NCI-H1930 (cell line): ENCODE results near the gene PGAP6.
"Not testable (repeated sequence)": the region's sequence is repeated elsewhere in the genome, so short reads cannot be mapped to it uniquely, and the experiment has no call there.

Experiments
- DNase-seq, 2 experiments: peaks; one replicate each; lab custom pipeline; 2025; lab: John Stamatoyannopoulos, UW

Gene PGAP6

DNA sequence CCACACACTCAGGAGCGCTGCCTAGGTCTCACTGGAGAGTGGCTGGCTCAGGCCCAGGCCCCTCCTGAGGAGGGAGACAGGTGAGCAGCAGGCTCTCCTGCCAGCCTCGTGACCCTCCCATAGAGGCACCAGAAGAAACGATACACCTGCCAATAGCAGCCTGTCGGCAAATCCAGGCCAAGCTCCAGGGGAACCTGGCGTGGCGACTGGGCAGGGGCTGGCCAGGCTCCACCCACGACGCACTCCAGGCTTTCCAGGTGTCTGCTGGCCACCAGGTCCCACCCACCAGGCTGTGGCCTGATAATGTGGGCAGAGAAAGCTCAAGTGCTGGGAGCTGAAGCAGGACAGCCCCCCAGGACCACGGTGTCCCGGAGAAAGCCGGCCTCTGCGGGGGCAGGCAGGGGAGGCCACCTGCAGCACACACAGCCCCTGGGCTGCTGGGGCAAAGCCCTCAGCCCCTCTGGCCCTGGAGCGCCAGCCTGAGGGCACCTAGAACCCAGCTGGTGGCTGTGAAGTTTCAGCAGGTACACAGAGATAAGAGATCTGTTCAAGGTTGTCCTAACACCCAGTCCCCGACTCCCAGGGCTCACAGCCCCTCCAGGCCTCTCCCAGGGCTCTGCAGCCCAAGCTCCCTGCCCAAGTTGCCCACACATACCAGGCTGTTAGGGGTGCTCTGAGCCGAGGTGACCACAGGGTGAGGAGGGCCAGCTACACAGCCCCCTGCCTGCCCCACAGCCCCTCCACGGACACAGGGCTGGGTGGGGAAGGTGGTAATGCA, 2.4 kb downstream of the PGAP6 start:
- no peak for DNase-seq

DNA sequence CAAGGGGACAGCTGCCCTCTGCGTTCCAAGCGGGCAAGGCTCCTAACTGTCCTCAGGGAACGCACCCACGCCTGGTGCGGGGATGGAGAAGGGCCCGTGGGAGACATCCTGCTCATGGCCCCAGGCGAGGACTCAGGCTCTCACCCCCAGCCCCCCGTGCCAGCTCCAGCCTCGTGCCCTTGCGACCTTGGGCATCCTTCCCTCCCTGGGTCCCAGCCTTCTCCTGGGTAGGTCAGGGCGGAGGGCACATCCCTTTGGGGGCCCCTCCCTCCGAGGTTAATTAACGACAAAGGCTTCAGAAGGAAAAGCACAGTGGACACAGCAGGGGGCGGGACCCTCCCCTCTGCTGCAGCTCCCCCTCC, 3.0 kb downstream of the PGAP6 start:
- no peak for DNase-seq

DNA sequence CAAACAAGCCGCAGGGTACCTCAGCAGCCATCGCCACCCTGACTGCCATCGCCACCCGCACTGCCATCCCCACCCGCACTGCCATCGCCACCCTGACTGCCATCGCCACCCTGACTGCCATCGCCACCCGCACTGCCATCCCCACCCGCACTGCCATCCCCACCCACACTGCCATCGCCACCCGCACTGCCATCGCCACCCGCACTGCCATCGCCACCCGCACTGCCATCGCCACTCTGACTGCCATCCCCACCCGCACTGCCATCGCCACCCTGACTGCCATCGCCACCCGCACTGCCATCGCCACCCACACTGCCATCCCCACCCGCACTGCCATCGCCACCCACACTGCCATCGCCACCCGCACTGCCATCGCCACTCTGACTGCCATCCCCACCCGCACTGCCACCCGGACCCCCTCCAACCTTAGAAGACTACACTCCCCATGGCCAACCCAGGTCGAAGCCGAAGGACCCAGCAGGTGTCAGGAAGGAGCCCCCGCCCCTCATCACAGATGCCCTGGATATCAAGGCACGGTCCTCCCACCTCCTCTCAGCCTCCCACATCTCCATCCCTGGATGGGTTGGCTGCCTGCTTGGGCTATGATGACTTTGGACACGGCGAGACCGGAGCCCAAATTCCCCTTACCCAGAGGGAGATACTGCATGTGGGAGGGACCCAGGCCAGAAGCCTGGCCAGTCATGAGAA, 3.5 kb downstream of the PGAP6 start:
- DNase-seq, result not testable (repeated sequence)

DNA sequence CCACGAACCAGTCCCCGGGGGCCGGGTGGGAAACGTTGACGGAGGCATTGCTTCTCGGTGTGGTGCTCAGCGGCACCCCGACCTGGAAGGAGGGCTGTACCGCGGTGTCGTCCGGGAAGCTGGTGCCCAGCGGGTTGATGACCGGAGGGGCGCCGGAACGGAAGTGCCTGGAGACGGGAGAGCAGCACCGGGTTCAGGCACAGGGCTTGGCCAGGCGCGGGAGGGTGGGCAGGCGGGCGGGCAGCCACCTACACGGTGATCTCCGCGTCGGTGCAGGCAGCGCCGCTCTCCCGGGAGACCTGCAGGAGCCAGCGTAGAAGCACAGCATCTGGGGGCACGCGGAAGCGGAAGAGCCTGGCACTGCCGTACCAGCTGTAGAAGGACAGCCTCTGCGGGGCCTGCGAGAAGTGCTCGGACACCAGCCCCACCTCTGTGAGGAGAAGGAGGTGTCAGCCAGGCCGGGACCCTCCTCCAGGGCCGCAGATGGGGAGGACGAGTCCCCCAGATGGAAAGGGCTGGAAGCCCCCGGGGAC, 4.3 kb downstream of the PGAP6 start:
- DNase-seq, result no peak

DNA sequence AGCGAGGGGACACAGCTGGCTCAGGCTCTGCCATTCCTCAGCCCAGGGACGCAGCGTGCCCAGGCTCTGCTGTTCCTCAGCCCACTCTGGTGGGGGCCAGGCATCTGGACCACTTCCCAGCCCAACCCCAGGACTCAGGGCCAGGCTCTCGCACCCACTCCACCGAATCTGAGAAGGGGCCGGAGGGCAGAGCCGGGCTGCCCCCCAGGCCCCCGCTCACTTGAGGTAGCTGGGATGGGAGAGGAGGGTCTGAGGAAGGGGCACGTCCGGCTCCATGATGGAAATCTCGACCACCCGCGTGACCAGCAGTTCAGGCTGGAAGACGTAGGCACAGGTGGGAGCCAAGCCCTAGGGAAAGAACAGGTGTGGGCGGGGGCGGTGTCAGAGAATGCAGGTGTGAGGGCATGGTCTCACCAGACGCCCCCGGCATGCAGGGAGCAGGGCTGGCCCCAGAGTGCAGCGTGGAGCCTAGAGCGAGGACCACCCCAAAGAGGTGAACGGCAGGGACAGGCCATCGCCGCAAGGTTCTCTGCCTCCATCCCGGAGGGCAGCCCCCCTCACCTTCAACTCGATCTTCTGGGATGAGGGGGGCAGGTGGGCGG, 4.9 kb downstream of the PGAP6 start:
- DNase-seq, result no peak

DNA sequence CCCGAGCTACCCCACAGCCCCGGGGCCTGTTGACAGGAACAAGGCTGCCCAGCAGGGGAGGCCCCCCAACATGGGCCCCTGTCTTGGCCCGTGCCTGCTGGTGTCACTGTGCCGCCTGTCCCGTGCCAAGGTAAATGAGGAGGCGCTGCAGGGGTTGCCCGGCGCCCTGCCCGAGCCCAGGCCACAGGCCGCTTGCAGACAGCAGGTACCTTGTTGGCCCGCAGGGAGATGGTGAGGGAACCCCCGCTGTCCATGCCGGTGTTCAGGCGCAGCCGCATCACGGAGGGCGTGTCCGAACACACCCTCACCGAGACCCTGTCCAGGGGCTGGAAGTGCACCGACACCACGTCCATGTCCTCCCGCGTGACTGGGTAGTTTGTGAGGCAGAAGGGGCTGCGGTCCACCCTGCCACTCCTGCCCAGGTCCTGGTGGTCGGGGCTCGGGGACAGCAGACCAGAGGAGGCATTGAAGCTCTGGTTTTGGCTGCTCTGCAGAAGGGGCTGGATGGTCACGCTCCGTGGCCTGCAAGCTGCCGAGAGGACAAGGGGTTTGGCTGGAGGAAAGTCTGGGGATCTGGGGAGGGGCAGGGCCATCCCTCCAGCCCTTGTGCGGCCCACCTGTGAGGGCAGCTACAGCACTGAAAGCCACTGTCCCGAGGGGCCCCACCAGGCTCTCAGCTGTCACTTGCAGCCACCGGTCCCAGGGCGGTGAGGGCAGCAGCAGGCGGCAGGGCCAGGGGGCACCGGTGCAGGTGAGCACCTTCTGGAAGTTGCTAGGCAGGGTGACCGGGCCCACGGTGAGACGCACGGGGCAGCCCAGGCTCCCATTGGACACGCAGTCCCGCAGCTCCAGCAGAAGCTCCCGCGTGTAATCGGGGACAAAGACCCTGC, 5.6 kb downstream of the PGAP6 start:
- DNase-seq, result no peak

DNA sequence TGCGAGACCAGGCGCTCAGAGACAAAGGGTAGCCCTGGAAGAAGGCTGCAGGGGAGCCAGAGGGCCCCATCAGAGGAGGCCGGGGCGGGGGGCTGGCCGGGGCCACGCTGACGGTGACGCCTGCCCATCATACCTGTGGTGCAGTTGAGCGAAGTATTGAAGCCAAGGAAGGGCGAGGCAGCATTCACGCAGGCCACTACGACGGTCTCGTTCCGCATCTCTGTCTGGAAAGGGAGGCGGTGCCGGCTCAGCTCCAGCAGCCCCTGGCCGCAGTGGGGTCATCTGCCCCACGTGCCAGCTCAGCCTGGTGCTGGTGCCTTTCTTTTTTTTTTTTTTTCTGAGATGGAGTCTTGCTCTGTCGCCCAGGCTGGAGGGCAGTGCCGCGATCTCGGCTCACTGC, 6.6 kb downstream of the PGAP6 start:
- DNase-seq, result no peak

DNA sequence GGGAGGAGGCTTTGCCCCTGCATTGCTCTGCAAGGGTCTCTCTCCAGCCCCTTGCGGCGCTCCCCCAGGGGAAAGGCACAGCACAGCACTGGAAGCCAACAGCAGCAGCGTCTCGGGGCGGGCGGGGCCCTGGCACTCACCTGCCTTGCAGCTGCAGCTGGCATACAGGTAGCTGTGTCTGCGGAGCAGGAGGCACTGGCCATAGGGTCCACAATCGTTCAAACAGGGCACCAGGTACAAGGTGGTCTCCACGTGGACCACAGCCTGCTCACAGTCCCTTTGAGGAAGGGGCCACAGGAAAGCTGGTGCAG, 7.2 kb downstream of the PGAP6 start:
- no peak for DNase-seq

DNA sequence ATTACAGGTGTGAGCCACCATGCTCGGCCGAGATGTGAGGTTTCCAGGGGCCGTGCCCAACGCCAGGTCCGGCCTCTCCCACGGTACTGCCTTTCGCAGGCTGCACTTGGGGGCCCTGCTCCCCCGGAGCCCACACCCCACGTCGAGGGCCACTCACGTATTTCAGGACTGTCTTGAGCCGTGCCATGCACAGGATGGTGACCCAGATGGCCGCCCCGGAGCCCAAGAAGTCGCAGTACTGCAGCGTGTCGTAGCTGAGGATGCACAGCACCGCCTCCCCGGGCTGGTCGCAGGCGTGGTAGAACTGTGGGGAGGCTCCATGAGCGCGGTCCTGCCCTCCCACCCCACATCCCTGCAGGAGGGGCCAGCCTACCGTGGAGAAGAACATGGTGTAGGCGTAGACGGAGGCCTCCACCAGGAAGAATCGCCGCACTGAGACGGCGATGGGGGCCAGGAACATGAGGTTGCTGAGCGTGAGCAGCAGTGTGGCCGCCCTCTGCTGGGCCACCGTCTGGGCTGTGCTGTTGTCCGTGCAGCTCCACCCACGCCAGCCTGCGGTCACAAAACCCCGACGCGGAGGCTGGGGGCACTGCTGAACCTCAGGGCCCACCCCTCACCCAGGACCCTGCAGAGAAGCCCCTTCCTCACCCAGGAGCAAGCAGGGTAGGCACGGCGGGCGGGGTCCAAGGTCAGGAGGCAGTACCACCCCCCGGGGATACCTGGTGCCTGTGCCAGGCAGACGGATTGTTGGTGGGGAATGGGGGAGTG, 7.7 kb downstream of the PGAP6 start:
- no peak for DNase-seq

DNA sequence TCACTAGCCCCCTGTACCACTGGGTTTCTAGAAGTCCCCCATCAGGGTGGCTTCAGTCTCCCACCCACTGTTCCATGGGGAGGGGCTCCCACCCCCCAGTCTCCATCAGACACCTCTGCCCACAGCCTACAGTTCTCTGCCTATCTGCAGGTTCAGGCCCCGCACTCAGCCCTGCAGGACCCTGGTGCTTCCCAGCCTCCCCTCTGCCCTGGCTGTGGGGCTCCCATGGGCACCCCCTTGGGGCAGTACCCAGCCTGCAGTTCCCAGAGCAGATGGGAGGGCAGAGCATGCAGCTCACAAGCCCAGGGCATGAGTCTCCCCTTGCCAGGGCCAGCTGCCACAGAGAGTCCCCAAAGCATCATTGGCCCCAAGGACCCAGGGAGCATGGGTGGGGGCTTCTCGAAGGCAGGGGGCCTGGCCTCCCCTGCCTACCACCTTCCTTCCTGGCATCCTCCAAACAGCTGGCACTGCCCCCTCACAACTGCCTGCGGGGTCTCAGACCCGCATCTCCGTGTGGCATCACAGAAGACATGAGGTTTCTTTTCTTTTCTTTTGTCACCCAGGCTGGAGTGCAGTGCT, 8.7 kb downstream of the PGAP6 start:
- no peak for DNase-seq

DNA sequence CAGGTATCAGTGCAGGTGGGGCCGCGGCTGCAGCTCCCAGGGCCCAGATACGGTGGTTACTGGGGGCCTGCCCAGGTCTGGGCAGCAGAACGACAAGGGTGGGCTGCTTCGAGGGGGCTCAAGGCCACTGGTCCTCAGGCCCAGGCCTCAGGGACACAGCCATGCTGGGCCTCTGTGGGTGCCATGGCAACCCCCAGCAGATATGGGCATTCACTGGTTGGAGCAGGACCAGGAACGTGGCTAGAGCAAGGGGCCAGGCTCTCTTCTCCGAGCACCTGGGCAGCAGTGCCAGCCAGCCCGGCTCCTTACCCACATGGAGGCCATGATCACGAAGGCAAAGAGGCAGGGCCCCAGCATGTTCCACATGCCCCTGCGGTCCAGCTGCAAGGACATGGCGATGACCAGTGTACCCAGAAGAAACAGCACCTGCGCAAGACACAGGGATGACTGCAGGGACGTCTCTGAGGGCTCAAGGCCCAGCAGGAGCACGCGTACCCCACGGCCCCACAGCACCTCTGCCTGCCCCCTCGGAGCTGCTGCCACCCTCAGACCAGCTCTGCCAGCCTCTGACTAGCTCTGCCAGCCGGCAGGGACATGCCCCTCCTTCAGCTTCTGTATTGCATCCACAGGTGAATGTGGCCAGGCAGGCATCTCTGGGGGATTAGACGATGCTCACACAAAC, 9.3 kb downstream of the PGAP6 start:
- DNase-seq, result no peak

DNA sequence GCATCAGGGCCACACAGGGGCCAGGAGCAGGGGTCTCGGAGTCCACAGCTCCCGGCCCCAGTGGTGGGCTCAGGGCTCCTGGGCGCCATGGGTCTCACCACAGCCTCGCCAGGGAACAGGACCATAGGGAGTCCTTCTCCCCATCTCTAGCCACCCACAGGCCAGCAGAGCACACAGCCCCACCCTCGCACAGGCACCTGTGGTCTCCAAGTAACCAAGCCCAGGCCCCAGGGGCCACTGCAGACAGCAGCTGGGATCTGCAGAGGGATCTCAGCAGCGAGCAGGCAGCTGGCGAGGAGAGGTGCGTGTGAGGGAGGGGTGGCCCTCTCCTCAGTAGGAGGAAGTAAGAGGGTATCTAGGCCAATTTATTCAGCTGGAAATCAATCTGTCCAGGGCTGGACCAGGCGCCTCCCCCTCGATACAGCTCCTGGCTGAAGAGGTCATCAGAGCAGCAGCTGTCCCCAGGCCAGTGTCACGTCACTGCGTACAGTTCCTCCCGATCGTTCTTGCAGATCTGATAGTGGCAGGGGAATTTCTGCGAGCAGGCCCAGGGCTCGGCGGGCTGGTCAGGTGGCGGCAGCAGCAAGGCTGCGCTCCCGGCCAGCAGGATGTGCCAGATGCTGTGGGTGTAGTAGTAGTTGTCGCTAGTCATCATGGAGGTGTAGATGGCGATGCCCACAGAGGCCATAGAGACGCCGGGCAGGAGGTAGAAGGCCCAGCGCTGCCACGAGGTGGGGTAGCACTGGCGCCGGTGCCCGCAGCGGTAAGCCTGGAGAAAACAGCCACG, 10.1 kb downstream of the PGAP6 start:
- DNase-seq, result no peak

DNA sequence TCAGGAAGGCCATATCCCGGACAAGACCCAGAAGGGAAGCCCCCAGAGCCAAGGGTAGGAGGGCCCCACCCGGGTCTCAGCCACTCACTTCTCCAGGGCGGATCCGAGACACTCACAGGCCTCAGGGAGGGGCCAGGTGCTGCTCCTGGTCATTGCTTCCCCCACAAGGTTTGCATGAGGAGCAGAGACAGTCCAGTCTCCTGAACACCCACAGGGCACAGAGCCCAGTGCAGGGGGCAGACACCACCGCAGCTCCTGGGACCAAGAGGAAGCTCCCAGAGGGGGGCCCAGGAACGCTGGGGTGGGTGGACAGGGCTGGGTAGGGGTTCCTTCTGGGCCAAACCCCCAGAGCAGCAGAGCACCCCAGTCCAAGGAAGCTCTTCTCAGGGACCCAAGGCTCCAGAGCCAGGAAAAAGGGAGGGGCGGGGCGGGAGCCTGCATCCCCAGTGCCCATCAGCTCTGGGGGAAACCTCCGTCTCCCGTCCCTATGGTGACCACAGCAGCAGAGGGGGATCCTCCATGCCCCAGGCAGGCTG, 10.7 kb downstream of the PGAP6 start:
- DNase-seq, result no peak

DNA sequence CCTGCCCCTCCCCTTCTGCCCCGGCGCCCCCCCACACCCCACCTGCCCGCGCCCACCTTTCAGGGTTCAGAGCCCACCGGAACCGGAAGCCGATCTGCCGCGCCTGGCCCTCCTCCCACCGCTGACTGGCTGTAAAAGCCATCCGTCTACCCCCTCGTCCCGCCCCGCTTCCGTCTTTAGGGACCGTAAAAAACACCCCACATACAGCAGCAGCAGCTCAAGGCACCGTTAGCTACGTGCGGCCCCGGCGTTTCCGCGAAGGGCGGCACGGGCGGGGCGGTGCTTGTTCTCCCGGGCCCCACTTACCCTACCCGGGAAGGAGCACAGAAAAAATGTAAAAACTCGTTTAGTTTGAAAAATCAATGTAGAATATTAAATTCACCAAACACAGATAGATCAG, 11.3 kb downstream of the PGAP6 start, which contains the start of gene MRPL28:
Gene MRPL28 (minus strand): TSS at position 96 of the 400 bp plus-strand sequence. CDS start 320 bp downstream, outside the sequence.
- peak; percentile 92 to 94 for DNase-seq

DNA sequence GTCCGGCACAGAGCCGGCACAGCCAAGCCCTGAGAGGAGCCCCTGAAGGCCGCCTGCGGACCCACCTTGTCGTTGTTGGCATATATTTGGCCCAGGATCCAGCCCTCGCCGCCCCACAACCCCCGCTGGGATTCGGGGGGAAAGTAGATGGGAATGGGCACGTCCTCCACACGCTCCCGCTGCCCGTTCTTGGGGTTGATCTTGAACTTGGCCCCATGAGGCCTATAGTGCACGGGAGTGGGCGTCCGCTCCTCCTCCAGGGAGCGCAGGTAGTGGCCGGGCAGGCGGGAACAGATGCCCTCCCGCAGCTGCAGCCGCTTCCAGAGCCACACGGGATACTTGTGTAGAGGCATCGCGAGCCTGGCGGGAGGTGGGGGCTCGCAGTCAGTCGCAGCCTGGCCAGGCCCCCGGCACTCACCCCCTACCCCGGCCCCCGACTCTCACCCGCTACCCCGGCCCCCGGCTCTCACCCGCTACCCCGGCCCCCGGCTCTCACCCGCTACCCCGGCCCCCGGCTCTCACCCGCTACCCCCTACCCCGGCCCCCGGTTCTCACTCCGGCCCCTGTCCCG, 11.8 kb downstream of the PGAP6 start:
- no peak for DNase-seq

DNA sequence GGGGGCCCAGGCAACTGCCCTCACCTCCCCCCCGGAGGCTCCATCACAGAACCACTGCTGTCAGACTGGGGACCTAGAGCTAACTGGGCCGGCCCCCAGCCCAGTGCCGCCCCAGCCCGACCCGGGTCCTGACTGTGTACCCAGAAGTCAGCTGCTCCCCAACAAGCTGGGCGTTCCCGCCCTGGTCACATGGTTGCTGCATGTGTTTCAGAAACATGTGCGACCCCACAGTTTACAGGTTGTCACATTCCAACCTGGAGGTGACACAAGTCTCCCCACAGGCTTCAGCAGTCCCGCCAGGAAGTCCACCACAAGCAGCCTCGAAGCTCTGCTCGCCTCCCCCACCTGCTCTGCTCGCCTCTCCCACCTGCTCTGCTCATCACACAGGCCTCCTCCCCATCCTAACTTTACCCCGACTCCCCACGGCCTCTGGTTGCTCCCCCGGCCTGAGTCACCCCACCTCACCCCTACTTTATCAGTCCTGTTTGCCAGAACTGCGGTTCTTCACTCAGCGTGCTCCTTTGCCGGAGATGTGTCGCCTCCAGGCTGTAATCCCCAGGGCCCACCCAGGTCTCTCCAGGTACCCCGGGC, 12.4 kb downstream of the PGAP6 start:
- no peak for DNase-seq

DNA sequence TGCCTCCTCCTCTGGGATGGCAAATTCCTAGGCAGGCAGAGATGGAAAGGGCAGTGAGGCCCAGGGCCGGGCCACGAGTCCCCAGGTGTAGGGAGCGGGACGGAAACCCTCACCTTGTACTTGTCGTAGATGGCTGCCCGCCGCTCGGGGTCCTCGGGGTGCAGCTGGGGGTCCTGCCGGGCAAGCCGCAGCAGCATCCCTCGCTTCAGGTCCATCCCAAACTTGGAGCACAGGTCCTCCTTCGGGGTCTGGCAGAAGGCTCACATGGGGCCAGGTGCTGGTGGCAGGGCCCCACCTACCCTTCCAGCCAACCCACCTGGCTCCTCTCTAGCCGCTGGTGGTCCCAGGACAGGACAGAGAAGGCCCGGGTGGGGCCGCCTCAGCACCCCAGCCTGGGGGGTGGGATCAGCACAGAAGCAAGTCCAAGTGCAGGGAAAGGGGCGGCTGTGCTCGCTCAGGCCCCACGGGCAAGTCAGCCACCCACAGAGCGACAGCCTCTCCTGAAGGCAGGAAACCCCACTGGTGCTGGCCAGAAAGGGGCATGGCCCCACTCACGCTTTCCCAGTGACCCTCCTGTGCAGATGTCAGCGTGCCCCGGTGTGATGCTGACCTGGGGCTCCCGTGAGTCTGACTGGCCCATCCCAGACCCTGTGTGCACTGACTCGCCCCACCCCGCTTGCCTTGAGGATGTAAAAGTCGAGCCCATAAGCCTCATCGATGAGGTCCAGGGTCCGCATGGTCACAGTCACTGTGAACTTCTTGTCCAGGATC, 13.2 kb downstream of the PGAP6 start:
- no peak for DNase-seq
